GM10248 (cell line): Measurements from ENCODE around the gene CHTF18.

ENCODE experiments used
- CTCF ChIA-PET: fragments of 300-600 bp; sonication (Branson Sonifier 250); formaldehyde crosslinking; extraction: SDS; loops from one replicate; lab custom pipeline; 2021; ENCODE audit warnings: antibody characterized with exemption; lab: Yijun Ruan, JAX
- POLR2A ChIA-PET: fragments of 350-650 bp; sonication (Branson Sonifier 250); formaldehyde crosslinking; extraction: SDS; loops from one replicate; lab custom pipeline; 2020; ENCODE audit warnings: antibody characterized with exemption; lab: Yijun Ruan, JAX
- DNase-seq: peaks from one replicate; pipeline ENCODE4 v3.0.0; 2012; ENCODE audit errors: extremely low spot score
- CTCF ChIP-seq: IDR thresholded peaks from 2 replicates; pipeline ENCODE4 v1.5.1; 2012; ENCODE audit warnings: mild to moderate bottlenecking, low read depth; ENCODE audit errors: extremely low read depth, missing control alignments, control extremely low read depth

CHTF18 gene

GRCh38 chr16:780296-780695, 8.1 kb upstream of the CHTF18 start:
- ChIA-PET CTCF (interaction anchor here (9.6 kb wide), 1 partner anchor 67 kb away, joined by 169 read pairs; the partner anchor contains the start of gene METRN), POLR2A (no interaction called here)
- DNase-seq: no peak
- TF ChIP-seq CTCF: no peak

- TF ChIP-seq CTCF: no peak
- DNase-seq: no peak
- ChIA-PET CTCF (interaction anchor here (9.6 kb wide), 1 partner anchor 68 kb away, joined by 169 read pairs; the partner anchor contains the start of gene METRN), POLR2A (no interaction called here)
Measured at GRCh38 chr16:781346-782010, 6.9 kb upstream of the CHTF18 start.

GRCh38 chr16:782258-782657, 6.2 kb upstream of the CHTF18 start:
- ChIA-PET CTCF (interaction anchor here (9.6 kb wide), 1 partner anchor 69 kb away, joined by 169 read pairs; the partner anchor contains the start of gene METRN), POLR2A (no interaction called here)
- DNase-seq: no peak
- no peak for TF ChIP-seq CTCF

GRCh38 chr16:782766-783403, 5.5 kb upstream of the CHTF18 start:
- CTCF ChIA-PET: interaction anchor here (0.7 to 9.6 kb wide), 3 partner anchors 62 to 70 kb away, joined by 3 to 169 read pairs (median 8); partner anchors contain the start of genes ANTKMT and METRN
- TF ChIP-seq CTCF: no peak
- POLR2A ChIA-PET: no interaction called here
- DNase-seq: no peak

GRCh38 chr16:783404-784161, 4.8 kb upstream of the CHTF18 start:
- POLR2A ChIA-PET: no interaction called here

More at GRCh38 chr16:783404-784161, 4.8 kb upstream of the CHTF18 start:
- DNase-seq: no peak
- no peak for TF ChIP-seq CTCF
- CTCF ChIA-PET: interaction anchor here (0.7 to 9.6 kb wide), 6 partner anchors 11 to 70 kb away, joined by 3 to 169 read pairs (median 7); partner anchors contain the start of genes ANTKMT and METRN
